ENCODE data around the gene FLNC.

DNA sequence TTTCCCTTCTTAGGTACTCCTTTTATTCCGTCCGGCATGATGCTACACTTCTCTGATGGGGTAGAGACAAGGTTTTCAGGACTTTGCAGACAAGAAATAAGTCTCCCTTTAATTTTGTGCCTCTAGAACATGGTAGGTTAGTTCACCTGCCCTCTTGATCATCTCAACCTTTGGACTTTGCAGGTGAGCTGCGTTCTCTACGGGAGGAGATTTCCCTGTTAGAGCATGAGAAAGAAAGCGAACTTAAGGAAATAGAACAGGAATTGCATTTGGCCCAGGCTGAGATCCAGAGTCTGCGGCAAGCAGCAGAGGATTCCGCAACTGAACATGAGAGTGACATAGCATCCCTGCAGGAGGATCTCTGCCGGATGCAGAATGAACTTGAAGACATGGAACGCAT lies 29.2 kb upstream of the FLNC start:
- TF ChIP-seq, protein P1, sequence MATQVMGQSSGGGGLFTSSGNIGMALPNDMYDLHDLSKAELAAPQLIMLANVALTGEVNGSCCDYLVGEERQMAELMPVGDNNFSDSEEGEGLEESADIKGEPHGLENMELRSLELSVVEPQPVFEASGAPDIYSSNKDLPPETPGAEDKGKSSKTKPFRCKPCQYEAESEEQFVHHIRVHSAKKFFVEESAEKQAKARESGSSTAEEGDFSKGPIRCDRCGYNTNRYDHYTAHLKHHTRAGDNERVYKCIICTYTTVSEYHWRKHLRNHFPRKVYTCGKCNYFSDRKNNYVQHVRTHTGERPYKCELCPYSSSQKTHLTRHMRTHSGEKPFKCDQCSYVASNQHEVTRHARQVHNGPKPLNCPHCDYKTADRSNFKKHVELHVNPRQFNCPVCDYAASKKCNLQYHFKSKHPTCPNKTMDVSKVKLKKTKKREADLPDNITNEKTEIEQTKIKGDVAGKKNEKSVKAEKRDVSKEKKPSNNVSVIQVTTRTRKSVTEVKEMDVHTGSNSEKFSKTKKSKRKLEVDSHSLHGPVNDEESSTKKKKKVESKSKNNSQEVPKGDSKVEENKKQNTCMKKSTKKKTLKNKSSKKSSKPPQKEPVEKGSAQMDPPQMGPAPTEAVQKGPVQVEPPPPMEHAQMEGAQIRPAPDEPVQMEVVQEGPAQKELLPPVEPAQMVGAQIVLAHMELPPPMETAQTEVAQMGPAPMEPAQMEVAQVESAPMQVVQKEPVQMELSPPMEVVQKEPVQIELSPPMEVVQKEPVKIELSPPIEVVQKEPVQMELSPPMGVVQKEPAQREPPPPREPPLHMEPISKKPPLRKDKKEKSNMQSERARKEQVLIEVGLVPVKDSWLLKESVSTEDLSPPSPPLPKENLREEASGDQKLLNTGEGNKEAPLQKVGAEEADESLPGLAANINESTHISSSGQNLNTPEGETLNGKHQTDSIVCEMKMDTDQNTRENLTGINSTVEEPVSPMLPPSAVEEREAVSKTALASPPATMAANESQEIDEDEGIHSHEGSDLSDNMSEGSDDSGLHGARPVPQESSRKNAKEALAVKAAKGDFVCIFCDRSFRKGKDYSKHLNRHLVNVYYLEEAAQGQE (IDR thresholded peaks at IDR 0.05; ENCODE audit: insufficient read depth in 1 of 2, low read depth in 2 of 2, low read length in 1 of 2): no peak
- TF ChIP-seq, protein P2, sequence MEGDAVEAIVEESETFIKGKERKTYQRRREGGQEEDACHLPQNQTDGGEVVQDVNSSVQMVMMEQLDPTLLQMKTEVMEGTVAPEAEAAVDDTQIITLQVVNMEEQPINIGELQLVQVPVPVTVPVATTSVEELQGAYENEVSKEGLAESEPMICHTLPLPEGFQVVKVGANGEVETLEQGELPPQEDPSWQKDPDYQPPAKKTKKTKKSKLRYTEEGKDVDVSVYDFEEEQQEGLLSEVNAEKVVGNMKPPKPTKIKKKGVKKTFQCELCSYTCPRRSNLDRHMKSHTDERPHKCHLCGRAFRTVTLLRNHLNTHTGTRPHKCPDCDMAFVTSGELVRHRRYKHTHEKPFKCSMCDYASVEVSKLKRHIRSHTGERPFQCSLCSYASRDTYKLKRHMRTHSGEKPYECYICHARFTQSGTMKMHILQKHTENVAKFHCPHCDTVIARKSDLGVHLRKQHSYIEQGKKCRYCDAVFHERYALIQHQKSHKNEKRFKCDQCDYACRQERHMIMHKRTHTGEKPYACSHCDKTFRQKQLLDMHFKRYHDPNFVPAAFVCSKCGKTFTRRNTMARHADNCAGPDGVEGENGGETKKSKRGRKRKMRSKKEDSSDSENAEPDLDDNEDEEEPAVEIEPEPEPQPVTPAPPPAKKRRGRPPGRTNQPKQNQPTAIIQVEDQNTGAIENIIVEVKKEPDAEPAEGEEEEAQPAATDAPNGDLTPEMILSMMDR (IDR thresholded peaks at IDR 0.05): no peak
- TF ChIP-seq POLR2AphosphoS5 (IDR thresholded peaks at IDR 0.05; ENCODE audit: low read depth, low read length) (no peak), TCF7L2 (IDR thresholded peaks at IDR 0.05; ENCODE audit: low read depth, low read length) (no peak), SIN3A (IDR thresholded peaks at IDR 0.05; ENCODE audit: borderline replicate concordance, insufficient read depth, low read depth, low read length) (no peak)
